Panc1 (cell line): ENCODE measurements around the gene ALX3. TPM values are rescaled to one million over a fixed set of nuclear protein-coding genes. Genes with fewer than 3 reads are reported as not detected.

Experiments
- ATAC-seq: fragments of 200-7000 bp; cut with Tn5 transposase; 2 replicates; pipeline ENCODE4 v1.9.1; 2020; ENCODE audit warnings: mild to moderate bottlenecking, moderate library complexity
- BruUV-seq: library from RNA; stranded (reverse); fragments of 400-500 nt; replicated peaks from 2 replicates; lab custom pipeline; 2021; lab: Mats Ljungman, UMichigan
- CTCF ChIA-PET: fragments of 300-600 bp; sonication (Branson Sonifier 250); formaldehyde crosslinking; loops from one replicate; lab custom pipeline; 2022; ENCODE audit warnings: antibody characterized with exemption; lab: Charles Lee
- POLR2A ChIA-PET: fragments of 300-600 bp; sonication (Branson Sonifier 250); formaldehyde crosslinking; loops from one replicate; lab custom pipeline; 2022; ENCODE audit warnings: antibody characterized with exemption; lab: Charles Lee
- DNase-seq: peaks from one replicate; pipeline ENCODE4 v3.0.0-alpha.2; 2010; ENCODE audit warnings: low read depth, low spot score
- H3K27ac ChIP-seq: 2 replicates; pipeline ENCODE4 v1.5.1; 2011; ENCODE audit warnings: mild to moderate bottlenecking, low read length, inconsistent platforms
- H3K27me3 ChIP-seq: fragments of 200-500 bp; sonication (Bioruptor generic); 2 replicates; pipeline ENCODE4 v1.6.0; 2014; ENCODE audit warnings: low read length, inconsistent platforms; ENCODE audit not compliant: control insufficient read depth, insufficient read depth
- H3K36me3 ChIP-seq: fragments of 200-500 bp; sonication (Bioruptor generic); 2 replicates; pipeline ENCODE4 v1.5.1; 2014; ENCODE audit warnings: inconsistent platforms, mild to moderate bottlenecking, low read length, moderate library complexity; ENCODE audit not compliant: control insufficient read depth, insufficient read depth
- H3K4me1 ChIP-seq: 2 replicates; pipeline ENCODE4 v1.5.1; 2011; ENCODE audit warnings: inconsistent platforms, mild to moderate bottlenecking, low read length, moderate library complexity; ENCODE audit not compliant: control insufficient read depth, insufficient read depth
- H3K4me3 ChIP-seq, 2 experiments: 2 replicates each; pipeline ENCODE4 v1.5.1; 2011 to 2012; ENCODE audit warnings: low read depth in 2 of 2, low read length in 2 of 2, mild to moderate bottlenecking in 2 of 2, inconsistent platforms in 1 of 2, moderate library complexity in 1 of 2
- H3K9me3 ChIP-seq: fragments of 200-500 bp; sonication (Bioruptor generic); 2 replicates; pipeline ENCODE4 v1.5.1; 2014; ENCODE audit warnings: low read depth, mild to moderate bottlenecking, inconsistent platforms, low read length, moderate library complexity; ENCODE audit not compliant: control insufficient read depth, insufficient read depth
- CTCF ChIP-seq: fragments of 450-650 bp; IDR thresholded peaks from 2 replicates; pipeline ENCODE4 v1.5.1; 2017; ENCODE audit warnings: mild to moderate bottlenecking
- POLR2AphosphoS5 ChIP-seq: IDR thresholded peaks from 2 replicates; pipeline ENCODE4 v1.6.1; 2012; ENCODE audit warnings: mild to moderate bottlenecking, low read depth, low read length, moderate library complexity
- REST ChIP-seq, 2 experiments: IDR thresholded peaks; 2 replicates each; pipeline ENCODE4 v1.6.1; 2011 to 2012; ENCODE audit warnings: low read depth in 2 of 2, control low read depth in 1 of 2, low read length in 1 of 2, mild to moderate bottlenecking in 1 of 2, moderate library complexity in 1 of 2; ENCODE audit not compliant: insufficient read depth in 1 of 2
- SIN3A ChIP-seq: IDR thresholded peaks from 2 replicates; pipeline ENCODE4 v1.6.1; 2012; ENCODE audit warnings: low read depth, mild to moderate bottlenecking, low read length, moderate library complexity, borderline replicate concordance; ENCODE audit not compliant: insufficient read depth
- TCF7L2 ChIP-seq: IDR thresholded peaks from 2 replicates; pipeline ENCODE4 v1.6.1; 2011; ENCODE audit warnings: mild to moderate bottlenecking, low read depth, low read length, inconsistent platforms
- in situ Hi-C: cut with HindIII; loops from 2 replicates; pipeline ENCODE4 v1.10.0; 2016; ENCODE audit warnings: low sequenced_read_pairs, low pct_unique_long_range_greater_than_20kb
- intact Hi-C: fragments of 100-400 bp; cut with micrococcal nuclease; formaldehyde crosslinking; loops from one replicate; pipeline ENCODE4 v1.10.0; 2022; ENCODE audit not compliant: unreplicated experiment
- total RNA-seq: library from RNA; stranded (reverse); gene quantifications from one replicate; pipeline ENCODE4 v1.2.1, GENCODE V29; 2021; ENCODE audit not compliant: unreplicated experiment

ALX3 gene
- total RNA-seq, 1 experiment from 2014 or later, result not detected

- H3K36me3 ChIP-seq, result no peaks in the 10 kb centered on the region
- DNase-seq (no peak), ATAC-seq (no peak)
- ChIA-PET CTCF (interaction anchor here (0.7 to 2.7 kb wide), 2 partner anchors 10 to 22 kb away, joined by 3 to 7 read pairs; no protein-coding TSS in a partner anchor), POLR2A (no interaction called here)
- in situ Hi-C loops, result no loop called here
- no peak for TF ChIP-seq POLR2AphosphoS5
- H3K4me1 ChIP-seq, result no peaks in the 10 kb centered on the region
- intact Hi-C loops, result no loop called here
- H3K4me3 ChIP-seq, result no peak overlapping the region
- H3K27me3 ChIP-seq, result no peaks in the 10 kb centered on the region
- H3K9me3 ChIP-seq, result no peaks in the 10 kb centered on the region
- no peak overlapping the region for H3K27ac ChIP-seq
- no TSS peak for BruUV-seq
Measured at GRCh38 chr1:110097507-110098221, 27.2 kb upstream of the ALX3 start.

GRCh38 chr1:110094931-110095654 is 24.6 kb upstream of the ALX3 start:
- CTCF ChIA-PET, result no interaction called here
- intact Hi-C loops, result no loop called here
- no TSS peak for BruUV-seq
- TF ChIP-seq POLR2AphosphoS5, result no peak
- no peak for TF ChIP-seq REST (IDR thresholded peaks at IDR 0.05; ENCODE audit: insufficient read depth in 1 of 2, low read depth in 2 of 2, low read length in 1 of 2)
- no peak for TF ChIP-seq SIN3A
- no peak for TF ChIP-seq CTCF
- no peak for TF ChIP-seq TCF7L2
- Histone ChIP-seq H3K36me3 (no peaks in the 10 kb centered on the region), H3K4me1 (no peaks in the 10 kb centered on the region), H3K27me3 (no peaks in the 10 kb centered on the region), H3K27ac (no peak overlapping the region), H3K9me3 (no peaks in the 10 kb centered on the region), H3K4me3 (no peak overlapping the region)
- in situ Hi-C loops, result no loop called here
- POLR2A ChIA-PET, result no interaction called here
- ATAC-seq, result no peak
- no peak for DNase-seq

GRCh38 chr1:110092991-110093390 is 22.5 kb upstream of the ALX3 start:
- Histone ChIP-seq H3K4me1 (no peaks in the 10 kb centered on the region), H3K9me3 (no peaks in the 10 kb centered on the region), H3K4me3 (no peak overlapping the region), H3K27ac (no peak overlapping the region), H3K27me3 (no peaks in the 10 kb centered on the region), H3K36me3 (no peaks in the 10 kb centered on the region)
- intact Hi-C loops, result no loop called here
- no TSS peak for BruUV-seq
- CTCF ChIA-PET, result no interaction called here
- no peak for TF ChIP-seq SIN3A
- TF ChIP-seq POLR2AphosphoS5, result no peak
- no peak for TF ChIP-seq CTCF
- TF ChIP-seq REST (IDR thresholded peaks at IDR 0.05; ENCODE audit: insufficient read depth in 1 of 2, low read depth in 2 of 2, low read length in 1 of 2), result no peak
- no peak for TF ChIP-seq TCF7L2
- no peak for ATAC-seq
- in situ Hi-C loops, result no loop called here
- POLR2A ChIA-PET, result no interaction called here
- no peak for DNase-seq
